ENCODE results near the gene MLPH.
"Not testable (repeated sequence)": the region's sequence is repeated elsewhere in the genome, so short reads cannot be mapped to it uniquely, and the experiment has no call there.

Gene MLPH

GRCh38 chr2:237588044-237588696, 101.1 kb downstream of the MLPH start:
- no peak for TF ChIP-seq POU2F2 (IDR thresholded peaks at IDR 0.05; ENCODE audit: low read depth, low read length)
- no peak for TF ChIP-seq POLR2A (IDR thresholded peaks at IDR 0.05; ENCODE audit: low read depth, low read length)
- no peak for TF ChIP-seq SPI1 (IDR thresholded peaks at IDR 0.05; ENCODE audit: low read depth, low read length)
- TF ChIP-seq POLR2AphosphoS5 (IDR thresholded peaks at IDR 0.05; ENCODE audit: low read depth, low read length), result no peak
- no peak for TF ChIP-seq PAX5 (IDR thresholded peaks at IDR 0.05; ENCODE audit: insufficient read depth, low read length, severe bottlenecking)
- no peak for TF ChIP-seq TAF1 (IDR thresholded peaks at IDR 0.05; ENCODE audit: low read depth, low read length)
- FAIRE-seq, result no peak
- no peak for DNase-seq (ENCODE audit: insufficient read length, low spot score)

- FAIRE-seq (no peak), DNase-seq (ENCODE audit: insufficient read length, low spot score) (no peak)
- TF ChIP-seq POU2F2 (IDR thresholded peaks at IDR 0.05; ENCODE audit: low read depth, low read length), result no peak
- TF ChIP-seq POLR2AphosphoS5 (IDR thresholded peaks at IDR 0.05; ENCODE audit: low read depth, low read length), result no peak
Observed at GRCh38 chr2:237590272-237591140, 103.5 kb downstream of the MLPH start, which contains the start of gene RAB17. Gene RAB17, minus strand, starts transcription at chr2:237590734. Its CDS starts 4,580 bp downstream, at chr2:237586154.

GRCh38 chr2:237591141-237591881, 104.3 kb downstream of the MLPH start:
- DNase-seq (ENCODE audit: insufficient read length, low spot score), result no peak
- TF ChIP-seq POLR2A (IDR thresholded peaks at IDR 0.05; ENCODE audit: low read depth, low read length) (no peak), POU2F2 (IDR thresholded peaks at IDR 0.05; ENCODE audit: low read depth, low read length) (no peak), SPI1 (IDR thresholded peaks at IDR 0.05; ENCODE audit: low read depth, low read length) (no peak), TAF1 (IDR thresholded peaks at IDR 0.05; ENCODE audit: low read depth, low read length) (no peak), POLR2AphosphoS5 (IDR thresholded peaks at IDR 0.05; ENCODE audit: low read depth, low read length) (no peak), PAX5 (IDR thresholded peaks at IDR 0.05; ENCODE audit: insufficient read depth, low read length, severe bottlenecking) (no peak)
- FAIRE-seq, result no peak

GRCh38 chr2:237592425-237592980, 105.5 kb downstream of the MLPH start:
- FAIRE-seq (no peak), DNase-seq (ENCODE audit: insufficient read length, low spot score) (no peak)
- TF ChIP-seq POLR2AphosphoS5 (IDR thresholded peaks at IDR 0.05; ENCODE audit: low read depth, low read length), result no peak
- TF ChIP-seq POU2F2 (IDR thresholded peaks at IDR 0.05; ENCODE audit: low read depth, low read length), result no peak
- TF ChIP-seq POLR2A (IDR thresholded peaks at IDR 0.05; ENCODE audit: low read depth, low read length), result no peak

- TF ChIP-seq PAX5 (IDR thresholded peaks at IDR 0.05; ENCODE audit: insufficient read depth, low read length, severe bottlenecking) (no peak), SPI1 (IDR thresholded peaks at IDR 0.05; ENCODE audit: low read depth, low read length) (no peak), POLR2A (IDR thresholded peaks at IDR 0.05; ENCODE audit: low read depth, low read length) (no peak), POU2F2 (IDR thresholded peaks at IDR 0.05; ENCODE audit: low read depth, low read length) (no peak), POLR2AphosphoS5 (IDR thresholded peaks at IDR 0.05; ENCODE audit: low read depth, low read length) (no peak), TAF1 (IDR thresholded peaks at IDR 0.05; ENCODE audit: low read depth, low read length) (no peak)
- FAIRE-seq (no peak), DNase-seq (ENCODE audit: insufficient read length, low spot score) (no peak)
Observed at GRCh38 chr2:237593036-237593435, 106.0 kb downstream of the MLPH start.

- FAIRE-seq, result no peak
- DNase-seq (ENCODE audit: insufficient read length, low spot score), result no peak
- TF ChIP-seq TAF1 (IDR thresholded peaks at IDR 0.05; ENCODE audit: low read depth, low read length) (no peak), POLR2AphosphoS5 (IDR thresholded peaks at IDR 0.05; ENCODE audit: low read depth, low read length) (no peak), SPI1 (IDR thresholded peaks at IDR 0.05; ENCODE audit: low read depth, low read length) (no peak), PAX5 (IDR thresholded peaks at IDR 0.05; ENCODE audit: insufficient read depth, low read length, severe bottlenecking) (no peak), POU2F2 (IDR thresholded peaks at IDR 0.05; ENCODE audit: low read depth, low read length) (no peak), POLR2A (IDR thresholded peaks at IDR 0.05; ENCODE audit: low read depth, low read length) (no peak)
Observed at GRCh38 chr2:237593596-237594320, 106.7 kb downstream of the MLPH start.

GRCh38 chr2:237594514-237594871, 107.4 kb downstream of the MLPH start:
- DNase-seq (ENCODE audit: insufficient read length, low spot score) (no peak), FAIRE-seq (no peak)
- TF ChIP-seq PAX5 (IDR thresholded peaks at IDR 0.05; ENCODE audit: insufficient read depth, low read length, severe bottlenecking) (no peak), POLR2A (IDR thresholded peaks at IDR 0.05; ENCODE audit: low read depth, low read length) (no peak), TAF1 (IDR thresholded peaks at IDR 0.05; ENCODE audit: low read depth, low read length) (no peak), POU2F2 (IDR thresholded peaks at IDR 0.05; ENCODE audit: low read depth, low read length) (no peak), SPI1 (IDR thresholded peaks at IDR 0.05; ENCODE audit: low read depth, low read length) (no peak)

- not testable (repeated sequence) for DNase-seq (ENCODE audit: insufficient read length, low spot score); FAIRE-seq
Observed at GRCh38 chr2:237595829-237596519, 108.9 kb downstream of the MLPH start.
